OCI-LY3 (cell line): ENCODE measurements around the gene EME1.
"Not testable (repeated sequence)": the region's sequence is repeated elsewhere in the genome, so short reads cannot be mapped to it uniquely, and the experiment has no call there.

Experiments used
- H2AFZ ChIP-seq: fragments of 200-600, 300-600 bp; shearing (Covaris generic); 2 replicates; pipeline ENCODE4 v1.6.0; 2014; ENCODE audit warnings: antibody characterized with exemption, low read depth, low read length
- H3K27ac ChIP-seq: fragments of 200-600, 300-600 bp; sonication (generic); 2 replicates; pipeline ENCODE4 v1.5.1; 2014; ENCODE audit warnings: mild to moderate bottlenecking, low read length, moderate library complexity, mixed read lengths
- H3K27me3 ChIP-seq: fragments of 200-600, 300-600 bp; sonication (generic); 2 replicates; pipeline ENCODE4 v1.6.1; 2014; ENCODE audit warnings: low read depth, low read length, mixed read lengths
- H3K36me3 ChIP-seq: fragments of 200-600, 300-600 bp; sonication (generic); replicated peaks from 2 replicates; pipeline ENCODE3; 2014; ENCODE audit warnings: low read depth, low read length, mixed read lengths
- H3K4me1 ChIP-seq: fragments of 300-600, 200-600 bp; sonication (generic); 2 replicates; pipeline ENCODE4 v1.6.1; 2014; ENCODE audit warnings: low read length, mixed read lengths
- H3K4me2 ChIP-seq: fragments of 200-600, 300-600 bp; sonication (generic); 2 replicates; pipeline ENCODE4 v1.6.1; 2014; ENCODE audit warnings: low read length, mixed read lengths
- H3K4me3 ChIP-seq: fragments of 300-600, 200-600 bp; sonication (generic); 2 replicates; pipeline ENCODE4 v1.5.1; 2014; ENCODE audit warnings: antibody characterized with exemption, mild to moderate bottlenecking, low read length, moderate library complexity
- H3K79me2 ChIP-seq: fragments of 300-600, 200-600 bp; shearing (Covaris generic); 2 replicates; pipeline ENCODE4 v1.6.1; 2014; ENCODE audit warnings: mild to moderate bottlenecking, low read length, mixed read lengths
- H3K9ac ChIP-seq: fragments of 300-600, 200-600 bp; shearing (Covaris generic); 2 replicates; pipeline ENCODE4 v1.6.0; 2014; ENCODE audit warnings: mild to moderate bottlenecking, low read length, moderate library complexity
- H3K9me3 ChIP-seq: fragments of 200-600, 300-600 bp; shearing (Covaris generic); 2 replicates; pipeline ENCODE4 v1.6.1; 2014; ENCODE audit warnings: low read length, mixed read lengths; ENCODE audit not compliant: insufficient read depth
- H4K20me1 ChIP-seq: fragments of 200-600, 300-600 bp; sonication (generic); 2 replicates; pipeline ENCODE4 v1.6.1; 2016; ENCODE audit warnings: low read length, mixed read lengths; ENCODE audit not compliant: insufficient read depth
- CTCF ChIP-seq: fragments of 200-600, 300-600 bp; sonication (generic); IDR thresholded peaks from 2 replicates; pipeline ENCODE4 v1.5.1; 2014; ENCODE audit warnings: antibody characterized with exemption, low read length, low read depth
- EZH2phosphoT487 ChIP-seq: fragments of 200-600 bp; shearing (Covaris generic); IDR thresholded peaks from 2 replicates; pipeline ENCODE4 v1.6.1; 2018; ENCODE audit warnings: antibody characterized with exemption, mixed run types, low read depth

The EME1 gene

DNA sequence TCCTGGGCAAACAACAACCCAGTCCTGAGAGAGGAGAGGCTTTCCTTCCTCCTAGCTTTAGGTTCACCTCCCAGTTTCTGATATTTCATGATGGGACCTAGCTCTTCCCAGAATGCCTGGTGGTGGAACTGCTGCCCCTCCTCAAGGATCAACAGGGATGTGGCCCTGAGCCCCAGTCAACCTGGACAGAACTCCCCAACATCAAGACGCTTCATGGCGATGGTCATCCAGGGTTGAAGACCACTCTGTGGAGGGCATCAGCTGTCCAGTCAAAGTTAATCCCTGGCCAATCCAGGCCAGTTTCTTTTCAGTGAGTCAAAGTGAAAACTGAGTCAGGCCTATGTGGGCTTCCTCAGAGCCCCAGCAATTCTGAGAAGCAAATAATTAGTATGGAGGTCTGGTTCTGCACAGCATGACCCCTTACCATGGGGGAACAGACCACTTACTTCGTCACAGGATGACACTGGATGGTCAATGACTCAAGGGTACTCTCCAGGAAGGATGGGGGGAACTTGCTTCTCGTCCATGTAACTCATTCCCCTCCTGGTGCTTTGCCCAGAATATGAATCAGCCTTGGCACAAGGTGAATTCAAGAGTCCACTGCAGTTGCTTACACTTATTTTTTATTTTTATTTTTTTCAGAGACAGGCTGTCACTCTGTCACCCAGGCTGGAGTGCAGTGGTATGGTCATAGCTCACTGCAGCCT lies 41.8 kb upstream of the EME1 start:
- no peak overlapping the region for H3K9ac ChIP-seq

DNA sequence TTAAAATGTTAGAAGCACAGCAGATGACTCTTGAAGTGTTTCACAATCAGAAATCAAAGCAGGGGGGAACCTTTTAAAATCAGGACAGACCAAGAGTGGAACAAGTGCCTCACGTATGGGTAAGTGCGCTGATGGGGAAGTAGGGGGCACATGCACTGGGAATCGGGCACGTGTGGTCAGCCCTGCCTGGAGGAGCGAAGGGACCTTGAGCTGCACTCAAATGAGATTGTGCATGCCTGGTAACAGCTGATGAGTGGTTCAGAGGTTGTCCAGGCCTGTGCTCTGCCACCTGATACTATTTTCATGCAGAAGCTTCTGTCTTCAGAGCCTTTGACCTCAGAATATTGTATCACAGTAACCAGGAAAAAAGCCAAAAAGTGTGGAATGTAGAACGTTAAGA lies 40.8 kb upstream of the EME1 start:
- Histone ChIP-seq H4K20me1 (no peaks in the 10 kb centered on the region), H2AFZ (no peak overlapping the region), H3K4me3 (no peak overlapping the region), H3K27me3 (no peaks in the 10 kb centered on the region), H3K4me2 (no peak overlapping the region), H3K27ac (no peak overlapping the region), H3K9me3 (no peaks in the 10 kb centered on the region), H3K9ac (no peak overlapping the region), H3K4me1 (peaks cover under 1% of the 10 kb centered on the region; the same call in 1 of the 2 replicates), H3K36me3 (no peaks in the 10 kb centered on the region), H3K79me2 (no peaks in the 10 kb centered on the region)
- no peak for TF ChIP-seq CTCF
- no peak for TF ChIP-seq EZH2phosphoT487

More for the DNA sequence above, 41.8 kb upstream of the EME1 start:
- Histone ChIP-seq H4K20me1 (no peaks in the 10 kb centered on the region), H3K27ac (no peak overlapping the region), H3K4me3 (no peak overlapping the region), H3K36me3 (no peaks in the 10 kb centered on the region), H3K9me3 (no peaks in the 10 kb centered on the region), H3K27me3 (no peaks in the 10 kb centered on the region), H3K79me2 (no peaks in the 10 kb centered on the region), H2AFZ (no peak overlapping the region), H3K4me2 (no peak overlapping the region), H3K4me1 (peaks cover 10% of the 10 kb centered on the region)
- no peak for TF ChIP-seq CTCF
- TF ChIP-seq EZH2phosphoT487 = no peak

GRCh38 chr17:50333291-50334057 lies 39.6 kb upstream of the EME1 start:
- not testable (repeated sequence) for H3K4me3 ChIP-seq, H3K9me3 ChIP-seq, H4K20me1 ChIP-seq, H3K27me3 ChIP-seq, H3K27ac ChIP-seq, H3K36me3 ChIP-seq, H3K9ac ChIP-seq, H3K79me2 ChIP-seq, H3K4me1 ChIP-seq, H3K4me2 ChIP-seq, H2AFZ ChIP-seq
- peak; percentile 28 for TF ChIP-seq CTCF

- Histone ChIP-seq H3K36me3 (peaks cover 5% of the 10 kb centered on the region), H3K9ac (no peak overlapping the region), H3K9me3 (peaks cover 16% of the 10 kb centered on the region), H3K4me1 (no peaks in the 10 kb centered on the region), H3K4me2 (no peak overlapping the region), H3K79me2 (no peaks in the 10 kb centered on the region), H3K4me3 (no peak overlapping the region), H3K27me3 (no peaks in the 10 kb centered on the region), H3K27ac (no peak overlapping the region), H2AFZ (no peak overlapping the region), H4K20me1 (no peaks in the 10 kb centered on the region)
- no peak for TF ChIP-seq EZH2phosphoT487
- no peak for TF ChIP-seq CTCF
These were observed 35.1 kb upstream of the EME1 start for GRCh38 chr17:50337956-50338355.
